Neuronal stem cell (in vitro differentiated cells): ENCODE data around the gene SEPTIN12.

ENCODE experiments used
- DNase-seq: peaks from one replicate; pipeline ENCODE4 v3.0.0-alpha.2; 2013; ENCODE audit warnings: low spot score
- H2AFZ ChIP-seq: one replicate; pipeline ENCODE4 v1.6.1; 2013; ENCODE audit warnings: mild to moderate bottlenecking, low read length, inconsistent platforms
- H2AK5ac ChIP-seq: 2 replicates; pipeline ENCODE4 v1.6.1; 2013; ENCODE audit warnings: low read depth, mild to moderate bottlenecking, inconsistent platforms, low read length, moderate library complexity, mixed read lengths
- H2BK120ac ChIP-seq: 2 replicates; pipeline ENCODE4 v1.6.1; 2013; ENCODE audit warnings: low read depth, mild to moderate bottlenecking, inconsistent platforms, low read length, moderate library complexity, mixed read lengths
- H2BK12ac ChIP-seq: one replicate; pipeline ENCODE4 v1.6.1; 2013; ENCODE audit warnings: low read length, inconsistent platforms
- H2BK15ac ChIP-seq: 2 replicates; pipeline ENCODE4 v1.6.1; 2013; ENCODE audit warnings: mild to moderate bottlenecking, low read length, inconsistent platforms, mixed read lengths
- H2BK5ac ChIP-seq: one replicate; pipeline ENCODE4 v1.6.1; 2013; ENCODE audit warnings: inconsistent platforms, mild to moderate bottlenecking, low read length, moderate library complexity
- H3K14ac ChIP-seq: one replicate; pipeline ENCODE4 v1.6.1; 2013; ENCODE audit warnings: low read length, inconsistent platforms
- H3K18ac ChIP-seq: 2 replicates; pipeline ENCODE4 v1.6.1; 2013; ENCODE audit warnings: low read length, inconsistent platforms
- H3K23ac ChIP-seq: 2 replicates; pipeline ENCODE4 v1.6.1; 2013; ENCODE audit warnings: low read depth, mild to moderate bottlenecking, mixed read lengths, low read length, inconsistent platforms; ENCODE audit not compliant: poor library complexity
- H3K27ac ChIP-seq: replicated peaks from 3 replicates; pipeline ENCODE4 v1.5.1; 2013; ENCODE audit warnings: low read length, inconsistent platforms
- H3K27me3 ChIP-seq, 3 experiments: 2 replicates each; pipeline ENCODE4 v1.6.1; 2013; ENCODE audit warnings: low read length in 3 of 3, mild to moderate bottlenecking in 2 of 3, inconsistent platforms in 1 of 3, low read depth in 1 of 3, mixed read lengths in 1 of 3, moderate library complexity in 1 of 3; ENCODE audit not compliant: control insufficient read depth in 3 of 3, insufficient read depth in 3 of 3
- H3K36me3 ChIP-seq, 2 donors: replicated peaks in 1 of 2; 2 replicates each; pipeline ENCODE4 v1.6.1; 2013; ENCODE audit warnings: low read length in 2 of 2; ENCODE audit not compliant: control insufficient read depth in 2 of 2, insufficient read depth in 2 of 2
- H3K4ac ChIP-seq: 2 replicates; pipeline ENCODE4 v1.6.1; 2013; ENCODE audit warnings: inconsistent platforms, mild to moderate bottlenecking, low read length, moderate library complexity
- H3K4me1 ChIP-seq, 2 donors: 1 replicate in 1 of 2; 2 replicates in 1 of 2; pipeline ENCODE4 v1.6.1; 2013; ENCODE audit warnings: low read length in 2 of 2, low read depth in 1 of 2; ENCODE audit not compliant: control insufficient read depth in 2 of 2, insufficient read depth in 1 of 2
- H3K4me2 ChIP-seq: one replicate; pipeline ENCODE4 v1.6.1; 2013; ENCODE audit warnings: mild to moderate bottlenecking, low read length, inconsistent platforms; ENCODE audit not compliant: insufficient read depth, poor library complexity, severe bottlenecking
- H3K4me3 ChIP-seq, 2 donors: 2 replicates each; pipeline ENCODE4 v1.5.1; 2013; ENCODE audit warnings: low read length in 2 of 2, mild to moderate bottlenecking in 2 of 2, inconsistent platforms in 1 of 2, moderate library complexity in 1 of 2
- H3K79me1 ChIP-seq: one replicate; pipeline ENCODE4 v1.6.1; 2013; ENCODE audit warnings: low read depth, mild to moderate bottlenecking, inconsistent platforms, low read length, moderate library complexity
- H3K9ac ChIP-seq: one replicate; pipeline ENCODE4 v1.6.1; 2013; ENCODE audit warnings: mild to moderate bottlenecking, low read depth, low read length, inconsistent platforms; ENCODE audit not compliant: poor library complexity
- H3K9me3 ChIP-seq, 2 donors: replicated peaks in 1 of 2; 2 replicates each; pipeline versions ENCODE3 to v1.6.1; 2013; ENCODE audit warnings: low read length in 2 of 2, mild to moderate bottlenecking in 2 of 2, inconsistent platforms in 1 of 2, low read depth in 1 of 2, mixed read lengths in 1 of 2, moderate library complexity in 1 of 2; ENCODE audit not compliant: control insufficient read depth in 2 of 2, insufficient read depth in 1 of 2
- H4K8ac ChIP-seq: one replicate; pipeline ENCODE4 v1.6.1; 2013; ENCODE audit warnings: low read depth, mild to moderate bottlenecking, inconsistent platforms, low read length, moderate library complexity
- H4K91ac ChIP-seq: one replicate; pipeline ENCODE4 v1.6.1; 2013; ENCODE audit warnings: low read length, low read depth, mild to moderate bottlenecking, inconsistent platforms; ENCODE audit not compliant: poor library complexity
- WGBS, 2 donors: extraction: QIAGEN DNeasy Blood & Tissue Kit; methylation state at CpG; one replicate each; pipeline ENCODE4 v1.1.7; 2013; ENCODE audit warnings: missing lambda C conversion rate in 2 of 2, mixed read lengths in 1 of 2; ENCODE audit not compliant: insufficient read length in 2 of 2, insufficient replicate concordance in 1 of 2; ENCODE audit errors: extremely low coverage in 2 of 2; 5-methylcytosine and 5-hydroxymethylcytosine counted together

Gene SEPTIN12

DNA sequence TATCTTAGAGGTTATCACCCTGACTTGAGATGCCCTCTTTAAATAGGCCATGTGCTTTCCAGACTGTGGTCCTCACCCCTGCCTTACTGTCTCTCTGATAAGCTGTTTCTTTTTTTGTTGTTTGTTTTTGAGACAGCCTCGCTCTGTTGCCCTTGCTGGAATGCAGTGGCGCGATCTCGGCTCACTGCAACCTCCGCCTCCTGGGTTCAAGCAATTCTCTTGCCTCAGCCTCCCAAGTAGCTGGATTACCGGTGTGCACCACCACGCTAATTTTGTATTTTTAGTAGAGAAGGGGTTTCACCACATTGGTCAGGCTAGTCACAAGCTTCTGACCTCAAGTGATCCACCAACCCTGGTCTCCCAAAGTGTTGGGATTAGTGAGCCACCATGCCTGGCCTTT lies 765 bp upstream of the SEPTIN12 start:
- Histone ChIP-seq H3K18ac (no peak overlapping the region), H4K8ac (no peak overlapping the region), H2AFZ (peak overlapping the region; percentile 29), H3K36me3 (no peaks in the 10 kb centered on the region), H2BK120ac (no peak overlapping the region), H3K9ac (no peak overlapping the region), H3K27me3 (peaks cover 0 to 2% (median 0%) of the 10 kb centered on the region in 3 experiments), H4K91ac (no peak overlapping the region), H3K4ac (no peak overlapping the region), H2BK12ac (no peak overlapping the region), H2BK5ac (no peak overlapping the region), H3K4me3 (no peak overlapping the region), H2AK5ac (no peak overlapping the region), H3K79me1 (no peaks in the 10 kb centered on the region), H3K23ac (no peak overlapping the region), H3K9me3 (no peaks in the 10 kb centered on the region), H3K14ac (no peak overlapping the region), H2BK15ac (no peak overlapping the region), H3K4me1 (peaks cover 3 to 5% of the 10 kb centered on the region in 2 donors), H3K4me2 (no peak overlapping the region), H3K27ac (no peak overlapping the region)
- no peak for DNase-seq
- no CpG with 5 or more reads among the region's 7 CpGs for WGBS, 2 donors

DNA sequence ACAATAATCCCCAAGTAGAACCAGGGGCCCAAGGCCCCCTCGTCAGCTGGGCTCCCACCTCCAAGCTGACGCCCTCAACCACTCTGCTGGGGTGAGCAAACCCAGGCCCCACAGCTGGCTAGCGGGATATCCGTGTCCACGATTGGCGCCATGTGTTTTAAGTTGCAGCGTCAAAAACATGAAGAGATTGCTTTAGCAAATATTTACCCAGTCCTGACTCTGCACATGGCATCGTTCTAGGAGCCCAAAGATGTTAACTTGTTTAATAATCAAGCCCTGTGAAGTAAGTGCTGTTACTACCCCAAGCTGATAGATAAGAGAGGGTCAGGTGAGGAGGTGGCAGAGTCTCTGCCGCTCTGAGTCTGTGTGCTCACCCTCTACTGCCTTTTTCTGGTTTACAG lies 344 bp upstream of the SEPTIN12 start:
- Histone ChIP-seq H3K9me3 (no peaks in the 10 kb centered on the region), H3K18ac (no peak overlapping the region), H3K36me3 (no peaks in the 10 kb centered on the region), H3K79me1 (no peaks in the 10 kb centered on the region), H2AFZ (peak overlapping the region; percentile 32), H2BK12ac (no peak overlapping the region), H4K8ac (no peak overlapping the region), H2BK15ac (no peak overlapping the region), H4K91ac (no peak overlapping the region), H3K9ac (no peak overlapping the region), H3K4ac (no peak overlapping the region), H2AK5ac (no peak overlapping the region), H3K27ac (no peak overlapping the region), H3K27me3 (peaks cover 0 to 2% (median 0%) of the 10 kb centered on the region in 3 experiments), H3K14ac (no peak overlapping the region), H2BK5ac (no peak overlapping the region), H3K4me3 (no peak overlapping the region), H3K23ac (no peak overlapping the region), H3K4me1 (peaks cover 3 to 5% of the 10 kb centered on the region in 2 donors), H2BK120ac (no peak overlapping the region), H3K4me2 (no peak overlapping the region)
- no peak for DNase-seq
- WGBS, 2 donors: no CpG with 5 or more reads among the region's 9 CpGs

GRCh38 chr16:4787068-4787467 lies 1.1 kb downstream of the SEPTIN12 start:
- Histone ChIP-seq H2BK12ac (no peak overlapping the region), H3K9me3 (no peaks in the 10 kb centered on the region), H2BK15ac (no peak overlapping the region), H2AFZ (no peak overlapping the region), H3K4me1 (peaks cover 3 to 5% of the 10 kb centered on the region in 2 donors), H4K8ac (no peak overlapping the region), H3K9ac (no peak overlapping the region), H2BK120ac (no peak overlapping the region), H2AK5ac (no peak overlapping the region), H3K14ac (peak overlapping the region; percentile 4), H3K27me3 (peaks cover 0 to 2% (median 0%) of the 10 kb centered on the region in 3 experiments), H3K18ac (no peak overlapping the region), H3K4ac (no peak overlapping the region), H3K23ac (no peak overlapping the region), H3K36me3 (no peaks in the 10 kb centered on the region), H2BK5ac (no peak overlapping the region), H3K4me2 (no peak overlapping the region), H3K27ac (no peak overlapping the region), H4K91ac (no peak overlapping the region), H3K79me1 (no peaks in the 10 kb centered on the region), H3K4me3 (no peak overlapping the region)
- DNase-seq: no peak
- no CpG with 5 or more reads among the region's 8 CpGs for WGBS, 2 donors

DNA sequence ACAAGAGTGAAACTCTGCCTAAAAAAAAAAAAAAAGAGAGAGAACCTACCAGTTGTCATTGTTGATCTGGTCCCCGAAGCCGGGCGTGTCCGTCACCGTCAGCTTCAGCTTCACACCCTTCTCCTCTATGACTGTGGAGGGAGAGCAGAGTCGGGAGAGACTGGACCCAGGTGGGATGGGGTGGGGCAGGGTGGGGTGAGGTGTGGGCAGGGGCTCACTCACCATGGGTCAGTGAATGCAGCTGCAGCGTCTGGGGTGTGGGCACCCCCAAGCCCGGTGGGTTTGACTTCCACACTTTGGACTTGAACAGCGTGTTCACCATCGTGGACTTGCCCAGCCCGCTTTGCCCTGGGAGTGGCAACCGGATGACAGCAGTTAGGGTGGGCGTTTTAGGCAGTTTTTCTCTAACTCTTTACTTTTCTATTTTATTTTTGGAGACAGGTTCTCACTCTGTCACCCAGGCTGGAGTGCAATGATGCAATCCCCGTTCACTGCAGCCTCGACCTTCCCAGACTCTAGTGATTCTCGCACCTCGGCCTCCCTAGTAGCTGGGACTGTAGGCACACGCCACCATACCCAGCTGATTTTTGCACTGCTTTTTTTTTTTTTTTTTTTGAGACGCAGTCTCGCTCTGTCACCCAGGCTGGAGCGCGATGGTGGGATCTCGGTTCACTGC lies 2.2 kb downstream of the SEPTIN12 start:
- WGBS, 2 donors: no CpG with 5 or more reads among the region's 23 CpGs
- H3K27me3 ChIP-seq: no peaks in the 10 kb centered on the region
- H3K14ac ChIP-seq: no peak overlapping the region
- H3K9me3 ChIP-seq: no peaks in the 10 kb centered on the region
- H2BK120ac ChIP-seq: no peak overlapping the region
- no peak overlapping the region for H3K18ac ChIP-seq
- H2AK5ac ChIP-seq: no peak overlapping the region
- H3K36me3 ChIP-seq: no peaks in the 10 kb centered on the region
- H3K4me2 ChIP-seq: no peak overlapping the region
- H2BK5ac ChIP-seq: no peak overlapping the region
- no peaks in the 10 kb centered on the region for H3K79me1 ChIP-seq
- no peak overlapping the region for H3K23ac ChIP-seq
- H2AFZ ChIP-seq: no peak overlapping the region
- no peak overlapping the region for H3K27ac ChIP-seq
- H2BK15ac ChIP-seq: no peak overlapping the region
- no peak overlapping the region for H3K4me3 ChIP-seq
- DNase-seq: no peak
- H4K91ac ChIP-seq: no peak overlapping the region
- H4K8ac ChIP-seq: no peak overlapping the region
- H3K4ac ChIP-seq: no peak overlapping the region
- H3K9ac ChIP-seq: no peak overlapping the region
- H2BK12ac ChIP-seq: no peak overlapping the region
- peaks cover 3 to 5% of the 10 kb centered on the region in 2 donors for H3K4me1 ChIP-seq
